Parathyroid adenoma (tissue), 2 donors: ENCODE results near the gene SNRPE.

ENCODE experiments used
- H2AFZ ChIP-seq: fragments of 300-600 bp; sonication (generic); one replicate; pipeline ENCODE4 v1.7.0; 2017; ENCODE audit warnings: antibody characterized with exemption, mild to moderate bottlenecking
- H3K27ac ChIP-seq: fragments of 300-600 bp; sonication (generic); one replicate; pipeline ENCODE4 v1.7.0; 2017
- H3K27me3 ChIP-seq: fragments of 300-600 bp; sonication (generic); one replicate; pipeline ENCODE4 v1.7.0; 2017; ENCODE audit warnings: low read length; ENCODE audit not compliant: control insufficient read depth, insufficient read depth
- H3K36me3 ChIP-seq: fragments of 300-600 bp; sonication (generic); one replicate; pipeline ENCODE4 v1.7.0; 2017; ENCODE audit warnings: low read length; ENCODE audit not compliant: control insufficient read depth, insufficient read depth
- H3K4me1 ChIP-seq: fragments of 300-600 bp; sonication (generic); one replicate; pipeline ENCODE4 v1.7.0; 2017; ENCODE audit warnings: control low read depth
- H3K4me2 ChIP-seq: fragments of 300-600 bp; sonication (generic); one replicate; pipeline ENCODE4 v1.7.0; 2017; ENCODE audit warnings: low read length
- H3K4me3 ChIP-seq: fragments of 300-600 bp; sonication (generic); one replicate; pipeline ENCODE4 v1.7.0; 2017; ENCODE audit warnings: low read depth, low read length
- H3K79me2 ChIP-seq: fragments of 300-600 bp; sonication (generic); one replicate; pipeline ENCODE4 v1.7.0; 2017; ENCODE audit warnings: control low read depth
- H3K9ac ChIP-seq: fragments of 300-600 bp; sonication (generic); one replicate; pipeline ENCODE4 v1.7.0; 2017; ENCODE audit warnings: mild to moderate bottlenecking
- H3K9me3 ChIP-seq: fragments of 300-600 bp; sonication (generic); one replicate; pipeline ENCODE4 v1.7.0; 2017; ENCODE audit warnings: low read length; ENCODE audit not compliant: control insufficient read depth
- CTCF ChIP-seq: fragments of 300-600 bp; sonication (generic); IDR thresholded peaks from one replicate; pipeline ENCODE4 v1.7.0; 2017; ENCODE audit warnings: antibody characterized with exemption, mild to moderate bottlenecking
- donor health status: primary hyperparathyroidism.

The SNRPE gene

GRCh38 chr1:203871114-203871880 is 9.9 kb downstream of the SNRPE start:
- Histone ChIP-seq H3K9ac (no peak overlapping the region), H3K27me3 (no peaks in the 10 kb centered on the region), H3K4me1 (no peaks in the 10 kb centered on the region), H3K27ac (peak overlapping the region; percentile 36), H2AFZ (no peak overlapping the region), H3K36me3 (no peaks in the 10 kb centered on the region), H3K4me3 (no peak overlapping the region), H3K79me2 (no peaks in the 10 kb centered on the region), H3K4me2 (no peak overlapping the region), H3K9me3 (no peaks in the 10 kb centered on the region)
- TF ChIP-seq CTCF, result peak; percentile 78

- Histone ChIP-seq H3K9ac (no peak overlapping the region), H3K27ac (no peak overlapping the region), H3K4me3 (no peak overlapping the region), H3K9me3 (no peaks in the 10 kb centered on the region), H3K4me1 (no peaks in the 10 kb centered on the region), H3K36me3 (no peaks in the 10 kb centered on the region), H3K4me2 (no peak overlapping the region), H2AFZ (no peak overlapping the region), H3K27me3 (no peaks in the 10 kb centered on the region), H3K79me2 (no peaks in the 10 kb centered on the region)
- TF ChIP-seq CTCF, result no peak
Measured at GRCh38 chr1:203873094-203873493, 11.7 kb downstream of the SNRPE start.

GRCh38 chr1:203878422-203878821 is 17.0 kb downstream of the SNRPE start:
- TF ChIP-seq CTCF, result no peak
- Histone ChIP-seq H3K4me2 (no peak overlapping the region), H3K36me3 (no peaks in the 10 kb centered on the region), H3K27me3 (no peaks in the 10 kb centered on the region), H3K27ac (no peak overlapping the region), H3K9me3 (no peaks in the 10 kb centered on the region), H2AFZ (no peak overlapping the region), H3K4me3 (no peak overlapping the region), H3K9ac (no peak overlapping the region), H3K79me2 (no peaks in the 10 kb centered on the region), H3K4me1 (no peaks in the 10 kb centered on the region)

- H3K9ac ChIP-seq, result no peak overlapping the region
- H3K36me3 ChIP-seq, result no peaks in the 10 kb centered on the region
Measured at GRCh38 chr1:203880606-203881005, 19.2 kb downstream of the SNRPE start.

More at GRCh38 chr1:203880606-203881005, 19.2 kb downstream of the SNRPE start:
- H3K79me2 ChIP-seq, result no peaks in the 10 kb centered on the region
- no peaks in the 10 kb centered on the region for H3K4me1 ChIP-seq
- H3K4me3 ChIP-seq, result no peak overlapping the region
- no peaks in the 10 kb centered on the region for H3K9me3 ChIP-seq
- no peaks in the 10 kb centered on the region for H3K27me3 ChIP-seq
- H2AFZ ChIP-seq, result no peak overlapping the region
- TF ChIP-seq CTCF, result no peak
- H3K27ac ChIP-seq, result no peak overlapping the region
- no peak overlapping the region for H3K4me2 ChIP-seq
